Nucleus accumbens (tissue), 56 donors: Measurements from ENCODE around the gene GCK.

ENCODE experiments used
- DNase-seq, 56 donors: peaks; one replicate each; lab custom pipeline; 2025; lab: John Stamatoyannopoulos, UW

The GCK gene

DNA sequence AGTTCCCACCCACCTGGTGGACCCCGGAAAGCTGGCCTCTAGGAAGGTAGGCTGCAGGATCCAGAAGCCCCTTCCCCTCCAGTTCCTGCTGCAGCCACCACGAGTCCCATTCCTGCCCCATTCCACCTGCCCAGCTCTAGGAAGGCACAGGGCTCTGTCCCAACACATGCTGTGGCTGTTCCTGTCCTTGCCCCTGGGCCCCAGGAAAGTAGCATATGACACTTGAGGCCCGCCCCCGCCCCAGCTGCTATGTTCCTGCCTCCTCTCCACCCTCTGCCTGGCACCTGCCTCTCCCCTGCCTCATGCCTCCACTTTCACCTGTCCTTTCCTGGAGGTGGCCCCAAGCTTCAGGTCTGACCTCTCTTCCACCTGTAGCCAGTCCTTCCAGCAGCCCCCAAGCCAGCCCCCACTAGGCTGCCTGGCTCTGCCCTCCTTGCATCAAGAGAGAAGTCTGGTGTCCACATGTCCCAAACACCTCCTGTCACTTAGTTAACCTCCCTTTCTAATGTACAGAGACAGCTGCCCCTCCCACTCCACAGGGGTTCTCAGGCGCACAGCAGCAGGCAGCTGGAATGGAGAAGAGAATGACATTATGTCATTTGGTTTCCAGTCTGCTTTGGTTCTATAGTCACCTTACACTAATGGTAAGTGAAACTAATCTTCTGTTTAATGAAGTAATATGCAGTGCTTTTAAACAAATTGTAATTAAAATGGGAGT is 34.3 kb upstream of the GCK start:
- no peak for DNase-seq

DNA sequence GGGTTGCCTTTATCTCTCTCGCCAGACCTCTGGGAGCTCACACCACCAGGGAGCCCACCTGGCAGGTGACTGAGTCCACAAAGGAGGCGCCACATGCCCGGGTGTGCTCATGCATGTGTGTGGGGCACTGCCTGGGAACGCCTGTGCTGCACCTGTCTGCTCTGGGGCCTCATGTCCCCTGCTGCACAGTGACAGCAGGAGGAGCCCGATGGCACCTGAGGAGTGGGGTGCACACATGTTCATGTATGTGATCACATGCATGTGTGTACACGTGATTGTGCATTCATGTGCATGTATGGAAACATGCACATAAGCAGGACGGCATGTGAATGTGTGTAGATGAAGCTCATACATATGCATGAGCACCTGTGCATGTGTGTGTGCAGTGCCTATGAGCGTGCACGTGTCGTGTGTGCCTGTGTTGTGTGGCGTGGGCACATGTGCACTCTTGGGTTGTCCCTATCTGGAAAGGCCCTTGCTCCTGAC is 33.6 kb upstream of the GCK start:
- no peak for DNase-seq

DNA sequence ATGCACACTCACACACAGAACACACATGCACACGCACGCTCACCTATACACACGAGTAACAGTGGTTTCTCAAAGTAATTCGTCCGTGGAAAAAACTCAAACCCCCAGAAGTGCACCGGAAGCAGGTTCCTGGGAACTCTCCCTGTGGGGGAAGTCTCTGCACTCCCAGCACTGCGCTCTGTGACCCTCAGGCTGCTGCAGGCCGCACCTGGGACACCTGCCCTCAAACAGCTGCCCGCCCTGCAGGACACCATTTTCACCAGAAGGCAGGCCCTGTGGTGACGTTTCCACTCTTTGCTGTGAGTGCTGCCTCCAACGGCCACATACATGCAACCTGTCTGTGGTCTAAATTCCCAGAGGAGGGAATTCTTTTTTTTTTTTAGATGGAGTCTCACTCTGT is 32.8 kb upstream of the GCK start:
- DNase-seq = no peak

DNA sequence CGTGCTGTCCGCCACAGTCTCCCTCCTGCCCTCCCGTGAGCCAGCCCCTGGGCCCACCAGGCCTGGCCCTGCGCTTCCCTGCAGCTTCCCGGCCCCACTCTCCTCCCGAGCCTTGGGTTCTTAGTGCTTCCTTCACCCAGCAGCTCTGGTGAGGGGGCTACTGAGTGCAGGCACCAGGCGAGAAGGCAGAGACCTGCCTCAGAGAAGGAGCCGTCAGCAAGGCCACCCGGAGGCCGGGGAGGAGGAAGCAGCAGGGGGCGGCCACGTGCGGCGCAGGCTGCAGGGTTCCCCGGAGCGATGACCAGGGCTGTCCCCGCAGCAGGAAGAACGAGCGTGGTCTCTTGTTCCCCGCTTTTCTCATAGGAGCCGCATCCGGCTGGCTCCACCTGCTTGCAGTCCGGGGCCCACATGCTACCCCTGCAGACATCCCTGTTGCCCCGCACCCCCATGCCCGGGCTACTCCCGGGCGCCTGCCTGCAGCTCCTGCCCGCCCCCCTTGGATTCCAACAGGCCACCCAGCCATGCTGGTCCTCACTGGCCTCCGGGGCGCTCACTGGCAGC is 32.1 kb upstream of the GCK start:
- DNase-seq = no peak

GRCh38 chr7:44220358-44221112 is 31.3 kb upstream of the GCK start:
- no peak for DNase-seq

GRCh38 chr7:44220046-44220357 is 30.8 kb upstream of the GCK start:
- DNase-seq = no peak

GRCh38 chr7:44219371-44220045 is 30.3 kb upstream of the GCK start:
- DNase-seq = no peak

- DNase-seq = peak in 8 of 56 donors; percentile 12 to 42 (median 26)
Observed at GRCh38 chr7:44218418-44219201, 29.4 kb upstream of the GCK start.

DNA sequence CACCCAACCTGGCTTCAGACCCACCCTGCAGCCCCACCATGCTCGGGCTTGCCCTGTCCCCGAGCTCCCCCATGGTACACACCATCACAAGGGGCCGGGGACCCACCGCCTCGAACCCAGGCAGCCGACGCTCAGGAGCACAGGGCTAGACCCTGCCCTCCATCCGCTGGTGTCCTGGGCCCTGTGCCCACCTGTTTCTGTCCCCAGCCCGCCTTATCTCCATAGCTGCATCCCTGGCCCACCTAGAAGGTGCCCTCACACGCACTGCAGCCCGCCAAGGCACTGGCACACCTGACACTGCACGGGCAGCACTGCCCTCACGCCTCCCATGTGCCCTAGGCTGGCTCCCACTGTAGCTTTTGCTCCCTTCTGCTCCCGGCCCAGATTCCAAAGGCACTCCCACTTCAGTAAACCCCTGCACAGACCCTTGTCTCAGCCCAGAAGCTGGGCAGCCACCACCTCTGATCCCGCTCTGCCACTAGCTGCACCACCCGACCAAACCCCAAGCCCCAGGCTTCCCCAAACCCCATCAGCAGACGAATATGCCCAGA is 28.7 kb upstream of the GCK start:
- DNase-seq = no peak

- no peak for DNase-seq
Observed at GRCh38 chr7:44217223-44217714, 28.0 kb upstream of the GCK start.

DNA sequence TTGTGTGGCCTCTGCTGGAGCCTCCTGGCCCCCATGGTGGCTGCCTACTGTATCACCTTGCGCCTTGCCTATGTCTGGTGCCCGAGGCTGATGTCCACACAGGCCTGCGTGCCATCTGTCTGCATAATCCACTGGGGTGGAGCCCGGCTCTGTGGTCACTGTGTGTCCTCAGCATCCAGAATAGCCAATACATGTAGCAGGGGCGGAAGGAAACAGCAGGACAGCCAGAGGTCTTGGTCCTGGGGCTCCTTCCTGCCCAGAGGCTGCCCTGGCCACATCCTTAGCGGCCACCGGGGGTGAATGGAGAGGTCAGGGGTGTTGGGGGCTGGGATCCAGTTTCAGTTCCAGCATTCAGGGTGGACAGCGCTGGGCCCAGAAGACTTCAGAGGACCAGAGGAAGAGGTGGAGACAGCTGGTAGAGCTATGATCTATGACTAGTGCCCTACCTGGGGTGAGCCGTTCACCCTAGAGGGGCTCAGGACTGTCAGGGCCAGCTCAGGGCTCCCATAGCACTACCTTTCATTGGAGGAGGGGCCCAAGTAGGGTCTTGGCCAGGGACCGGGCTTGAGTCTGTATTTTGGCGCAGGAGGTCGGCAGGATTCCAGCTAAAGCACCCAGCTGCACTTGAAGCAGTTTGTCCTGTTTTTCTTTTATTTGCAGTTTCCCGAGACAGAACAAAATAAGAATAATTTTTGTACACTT is 27.4 kb upstream of the GCK start:
- peak in 11 of 56 donors; percentile 17 to 46 (median 27) for DNase-seq

DNA sequence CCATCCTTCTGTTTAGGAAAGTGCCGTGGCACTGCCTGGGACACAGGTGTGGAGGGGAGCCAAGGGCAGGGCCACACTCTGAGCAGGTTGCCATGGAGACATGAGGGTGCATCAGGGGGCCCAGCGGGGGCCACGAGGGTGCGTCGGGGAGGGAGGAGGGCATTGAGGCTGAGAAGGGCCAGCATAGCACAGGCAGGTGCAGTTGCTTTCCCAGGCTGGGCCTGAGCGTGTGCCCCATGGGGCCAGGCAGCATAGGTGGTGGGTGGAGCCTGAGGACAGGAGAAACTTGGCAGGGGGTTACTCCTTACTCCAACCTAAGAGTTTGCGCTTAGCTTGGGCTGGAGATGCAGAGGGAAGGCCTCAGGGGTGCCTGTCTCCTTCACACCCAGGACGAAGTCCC is 26.8 kb upstream of the GCK start:
- no peak for DNase-seq

DNA sequence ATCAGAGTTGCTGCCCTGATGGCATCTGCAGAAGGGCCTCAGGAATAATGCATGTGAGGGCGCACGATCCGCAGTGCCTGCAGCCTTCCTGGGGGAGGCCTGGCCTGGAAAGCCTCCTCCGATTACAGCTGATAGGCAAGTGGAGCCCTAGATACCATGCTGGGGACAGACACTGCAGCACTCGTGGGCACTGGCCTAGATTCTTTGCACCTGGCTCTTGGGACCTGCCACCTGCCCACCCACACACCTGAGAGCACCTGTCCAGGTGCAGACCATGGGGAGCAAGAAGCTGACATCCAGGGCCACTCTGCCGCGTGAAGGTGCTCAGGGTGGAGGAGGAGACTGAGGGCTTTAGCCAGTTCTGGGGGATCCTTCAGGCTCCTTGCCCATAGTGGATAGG is 26.3 kb upstream of the GCK start:
- no peak for DNase-seq

- DNase-seq = no peak
Observed at GRCh38 chr7:44213877-44214388, 24.7 kb upstream of the GCK start.

DNA sequence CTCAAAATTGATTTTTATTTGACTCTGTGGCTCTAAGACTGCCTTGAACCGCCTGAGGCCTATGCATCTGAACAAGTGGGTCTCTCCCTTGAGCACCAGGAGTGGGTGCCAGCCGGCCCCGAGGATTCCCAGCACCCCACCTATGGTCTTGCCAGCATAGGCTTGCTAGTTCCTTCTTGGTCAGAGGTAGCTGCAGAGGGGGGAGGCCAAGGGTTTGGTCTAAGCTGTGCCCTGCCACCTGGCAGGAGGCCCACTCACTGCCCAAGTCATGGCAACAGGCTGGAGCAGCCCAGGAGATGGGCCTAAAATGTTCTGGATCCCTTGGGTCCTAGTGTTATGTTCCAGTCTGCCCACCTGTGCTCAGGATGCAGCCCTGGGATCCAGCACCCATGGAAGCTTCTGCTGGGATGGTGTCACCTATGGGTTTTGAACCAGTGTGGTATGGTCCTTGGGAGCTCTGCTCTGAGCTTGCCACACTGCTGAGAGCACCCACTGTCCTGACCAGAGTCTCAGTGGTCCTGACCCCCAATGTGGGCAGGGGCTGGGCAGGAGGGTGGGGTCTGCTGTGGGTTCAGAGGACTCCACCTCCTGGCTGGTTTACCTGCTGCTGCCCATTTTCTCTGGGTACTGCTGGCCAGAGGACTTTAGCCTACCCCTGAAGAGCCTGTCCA is 24.1 kb upstream of the GCK start:
- DNase-seq = no peak

DNA sequence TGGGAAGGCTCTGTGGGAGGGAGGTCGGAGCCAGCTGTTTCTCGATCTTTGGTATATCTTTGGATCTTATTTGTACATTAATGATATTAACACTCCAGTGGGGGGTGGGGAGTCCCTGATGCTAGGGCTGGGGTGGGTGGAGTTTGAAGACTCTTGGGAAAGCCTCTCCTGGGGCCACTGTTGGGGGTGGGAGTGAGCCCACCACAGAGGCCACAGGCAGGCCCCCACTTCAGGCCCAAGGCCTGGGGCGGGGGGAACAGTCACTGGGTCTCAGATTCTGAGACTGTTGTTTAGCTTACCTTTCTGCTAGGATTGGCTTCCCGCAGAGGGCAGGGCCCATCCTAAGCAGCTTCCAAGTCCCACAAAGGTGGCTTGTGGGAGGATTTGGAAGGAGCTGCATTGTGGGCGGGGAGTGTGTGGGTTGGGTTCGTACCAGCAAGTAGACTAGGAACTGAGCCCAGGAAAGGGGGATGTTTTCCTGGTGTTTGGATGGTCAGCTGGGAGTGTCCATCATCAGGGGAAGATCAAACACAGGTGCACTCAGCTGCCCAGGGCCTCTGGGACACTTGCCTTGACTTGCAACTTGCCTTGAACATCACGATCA is 23.4 kb upstream of the GCK start:
- no peak for DNase-seq

DNA sequence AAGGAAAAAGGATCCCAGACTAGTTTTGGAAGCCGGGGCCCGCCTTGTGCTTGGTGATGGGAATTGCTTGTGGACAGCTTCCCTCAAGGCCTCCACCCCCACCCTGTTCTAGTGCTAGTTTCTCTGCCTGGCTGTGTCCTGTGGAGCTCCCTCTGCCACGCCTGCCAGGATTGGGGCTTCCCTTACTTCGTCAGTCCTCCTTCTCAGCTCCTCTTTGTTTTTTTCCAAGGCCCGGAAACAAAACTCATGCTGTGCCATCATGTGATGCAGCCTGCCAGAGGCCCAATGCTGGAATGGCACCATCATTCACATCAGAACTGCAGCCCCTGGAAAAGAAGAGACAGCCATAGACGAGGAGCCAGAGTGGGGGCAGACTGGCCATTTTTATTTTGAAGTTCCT is 22.8 kb upstream of the GCK start:
- DNase-seq = peak in 19 of 56 donors; percentile 16 to 69 (median 40)

DNA sequence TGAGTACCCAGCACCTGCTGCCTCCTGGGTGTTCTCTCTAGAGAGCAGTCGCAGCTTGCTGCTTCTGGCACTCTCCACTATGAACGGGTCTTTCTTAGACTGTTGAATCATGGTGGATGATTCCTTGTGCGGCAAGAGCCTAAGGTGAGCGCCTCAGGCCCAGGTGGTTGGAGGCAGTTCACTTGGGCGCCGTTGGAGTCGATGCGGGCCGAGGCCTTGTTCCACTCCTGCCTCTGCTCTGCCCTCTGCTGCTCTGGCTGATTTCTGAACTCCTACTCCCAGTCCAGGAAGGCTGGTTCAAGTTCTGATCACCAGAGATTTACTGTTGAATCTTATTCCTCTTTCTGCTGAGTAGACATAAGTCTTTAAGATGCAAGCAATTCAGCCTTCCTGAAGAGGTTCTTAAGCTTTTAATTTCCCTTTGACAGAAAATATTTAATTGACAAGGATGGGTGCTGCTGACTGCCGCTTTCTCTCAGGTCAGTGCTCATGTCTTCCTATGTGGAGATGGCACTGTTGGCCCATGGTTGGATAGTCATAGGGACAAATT is 22.0 kb upstream of the GCK start:
- DNase-seq = no peak
